Fibroblast of the aortic adventitia (primary cell): ENCODE results near the gene MSLN. TPM values are rescaled to one million over a fixed set of nuclear protein-coding genes. Genes with fewer than 3 reads are reported as not detected.

Source experiments
- DNase-seq: peaks from one replicate; pipeline ENCODE4 v3.0.0-alpha.2; 2010; ENCODE audit warnings: low read depth
- H3K4me3 ChIP-seq: 2 replicates; pipeline ENCODE4 v1.5.1; 2011; ENCODE audit warnings: low read depth, mild to moderate bottlenecking, control low read depth, low read length, moderate library complexity
- small RNA-seq: library from RNA; depleted of rRNA; stranded (forward); fragments of <200 nt; gene quantifications from one replicate; pipeline ENCODE3, GENCODE V24; 2012
- total RNA-seq: library from RNA; depleted of rRNA; stranded (reverse); fragments of >200 nt; gene quantifications from 2 replicates; pipeline ENCODE4 v1.2.3, GENCODE V29; 2012; ENCODE audit warnings: low replicate concordance
- TF ChIP-seq, protein P1 (sequence below): IDR thresholded peaks from 2 replicates; pipeline ENCODE4 v1.5.1; 2011; ENCODE audit warnings: mild to moderate bottlenecking, low read length, control low read depth, inconsistent platforms; ENCODE audit not compliant: insufficient read depth

The MSLN gene
- total RNA-seq, 1 donor = not detected

DNA sequence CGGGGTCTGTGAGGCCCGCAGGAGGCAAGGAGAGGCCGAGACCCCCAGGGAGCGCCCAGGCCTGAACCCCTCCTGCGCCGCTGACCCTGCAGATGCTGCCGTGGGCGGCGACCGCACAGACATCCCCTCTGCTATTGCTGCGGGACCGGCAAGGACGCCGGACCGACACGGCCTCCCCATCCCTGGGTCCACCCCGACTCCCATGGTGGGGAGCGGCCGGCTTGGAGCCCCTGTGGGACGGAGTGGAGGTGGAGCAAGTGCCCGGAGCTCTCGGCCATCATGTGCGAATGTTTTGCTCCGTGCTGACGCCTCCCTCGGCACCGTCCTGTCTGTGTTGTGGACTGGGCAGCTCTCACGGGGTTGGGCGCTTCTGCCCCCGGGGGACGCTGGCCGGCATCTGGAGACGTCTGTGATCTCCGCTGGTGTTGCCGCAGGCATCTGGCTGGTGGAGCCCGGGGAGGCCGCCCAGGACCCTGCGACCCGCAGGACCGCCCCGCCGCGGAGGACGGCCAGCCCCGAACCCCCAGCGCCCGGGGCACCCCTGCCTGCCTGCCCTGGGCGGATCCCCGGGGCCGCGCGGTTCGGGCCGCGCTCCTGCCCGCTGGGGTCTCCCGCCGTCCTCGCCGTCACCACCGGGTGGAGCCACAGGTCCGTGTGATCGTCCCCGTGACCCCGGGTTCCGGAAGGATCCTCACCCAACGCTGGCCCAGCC, 52.8 kb downstream of the MSLN start:
- DNase-seq = peak; percentile 21
- H3K4me3 ChIP-seq = peak overlapping the region; percentile 33
- TF ChIP-seq, protein P1, sequence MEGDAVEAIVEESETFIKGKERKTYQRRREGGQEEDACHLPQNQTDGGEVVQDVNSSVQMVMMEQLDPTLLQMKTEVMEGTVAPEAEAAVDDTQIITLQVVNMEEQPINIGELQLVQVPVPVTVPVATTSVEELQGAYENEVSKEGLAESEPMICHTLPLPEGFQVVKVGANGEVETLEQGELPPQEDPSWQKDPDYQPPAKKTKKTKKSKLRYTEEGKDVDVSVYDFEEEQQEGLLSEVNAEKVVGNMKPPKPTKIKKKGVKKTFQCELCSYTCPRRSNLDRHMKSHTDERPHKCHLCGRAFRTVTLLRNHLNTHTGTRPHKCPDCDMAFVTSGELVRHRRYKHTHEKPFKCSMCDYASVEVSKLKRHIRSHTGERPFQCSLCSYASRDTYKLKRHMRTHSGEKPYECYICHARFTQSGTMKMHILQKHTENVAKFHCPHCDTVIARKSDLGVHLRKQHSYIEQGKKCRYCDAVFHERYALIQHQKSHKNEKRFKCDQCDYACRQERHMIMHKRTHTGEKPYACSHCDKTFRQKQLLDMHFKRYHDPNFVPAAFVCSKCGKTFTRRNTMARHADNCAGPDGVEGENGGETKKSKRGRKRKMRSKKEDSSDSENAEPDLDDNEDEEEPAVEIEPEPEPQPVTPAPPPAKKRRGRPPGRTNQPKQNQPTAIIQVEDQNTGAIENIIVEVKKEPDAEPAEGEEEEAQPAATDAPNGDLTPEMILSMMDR = peak; percentile 56

DNA sequence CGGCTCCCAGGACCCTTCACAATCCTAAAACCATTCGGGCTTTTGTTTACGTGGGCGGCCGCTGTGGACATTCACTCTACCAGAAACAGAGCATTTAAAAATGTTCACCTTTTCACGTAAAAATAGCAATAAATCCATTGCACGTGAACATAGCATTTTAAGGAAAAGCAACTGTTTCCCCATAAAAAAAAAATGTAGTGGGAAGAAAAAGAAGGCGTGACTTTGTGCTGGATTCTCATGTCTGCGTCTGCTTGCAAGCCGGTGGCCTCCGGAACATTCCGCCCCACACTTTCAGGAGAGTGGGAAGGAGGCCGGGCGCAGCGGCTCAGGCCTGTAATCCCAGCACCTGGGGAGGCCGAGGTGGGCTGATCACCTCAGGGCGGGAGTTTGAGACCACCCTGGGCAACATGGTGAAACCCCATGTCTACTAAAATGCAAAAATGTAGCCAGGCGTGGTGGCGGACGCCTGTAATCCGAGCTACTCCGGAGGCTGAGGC, 53.4 kb downstream of the MSLN start:
- no peak for DNase-seq
- TF ChIP-seq, protein P1 = no peak
- H3K4me3 ChIP-seq = no peak overlapping the region

DNA sequence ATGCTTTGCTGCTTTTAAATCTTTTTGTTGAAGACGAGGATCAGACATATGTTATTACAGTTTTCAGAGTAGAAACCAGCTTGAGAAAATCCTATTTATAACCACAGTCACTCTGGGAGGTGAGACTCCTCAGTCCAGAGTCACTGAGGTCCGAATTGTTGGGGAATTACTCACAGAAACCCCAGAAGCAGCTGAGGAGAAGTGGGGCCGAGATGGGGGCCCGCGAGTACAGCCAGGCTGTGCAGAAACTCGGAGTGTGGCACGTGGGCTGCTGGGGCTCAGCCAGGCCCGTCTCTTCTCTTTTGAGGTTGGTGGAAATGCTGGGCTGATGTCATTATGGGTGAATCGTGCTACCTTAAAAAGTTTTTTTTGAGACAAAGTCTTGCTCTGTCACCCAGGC, 54.4 kb downstream of the MSLN start:
- peak; percentile 17 for DNase-seq
- TF ChIP-seq, protein P1 = no peak
- H3K4me3 ChIP-seq = no peak overlapping the region

DNA sequence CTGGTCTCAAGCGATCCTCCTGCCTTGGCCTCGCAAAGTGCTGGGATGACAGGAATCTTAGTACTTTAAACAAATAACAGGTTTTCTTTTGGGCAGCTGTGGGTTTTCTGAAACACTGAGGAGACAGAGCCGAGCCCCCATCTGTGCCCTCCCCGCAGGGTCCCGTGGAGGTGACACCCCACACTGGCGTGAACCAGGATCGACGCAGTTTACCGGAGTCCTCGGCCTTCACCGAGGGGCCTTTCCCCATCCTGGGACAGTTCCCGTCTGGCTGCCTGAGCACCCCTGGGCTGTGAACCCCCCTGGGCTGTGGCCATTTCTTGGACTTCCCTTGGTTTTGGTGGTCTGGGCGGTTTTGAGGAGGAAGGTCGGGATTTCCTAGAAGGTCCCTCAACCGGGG, 55.3 kb downstream of the MSLN start:
- TF ChIP-seq, protein P1 = no peak
- no peak for DNase-seq

DNA sequence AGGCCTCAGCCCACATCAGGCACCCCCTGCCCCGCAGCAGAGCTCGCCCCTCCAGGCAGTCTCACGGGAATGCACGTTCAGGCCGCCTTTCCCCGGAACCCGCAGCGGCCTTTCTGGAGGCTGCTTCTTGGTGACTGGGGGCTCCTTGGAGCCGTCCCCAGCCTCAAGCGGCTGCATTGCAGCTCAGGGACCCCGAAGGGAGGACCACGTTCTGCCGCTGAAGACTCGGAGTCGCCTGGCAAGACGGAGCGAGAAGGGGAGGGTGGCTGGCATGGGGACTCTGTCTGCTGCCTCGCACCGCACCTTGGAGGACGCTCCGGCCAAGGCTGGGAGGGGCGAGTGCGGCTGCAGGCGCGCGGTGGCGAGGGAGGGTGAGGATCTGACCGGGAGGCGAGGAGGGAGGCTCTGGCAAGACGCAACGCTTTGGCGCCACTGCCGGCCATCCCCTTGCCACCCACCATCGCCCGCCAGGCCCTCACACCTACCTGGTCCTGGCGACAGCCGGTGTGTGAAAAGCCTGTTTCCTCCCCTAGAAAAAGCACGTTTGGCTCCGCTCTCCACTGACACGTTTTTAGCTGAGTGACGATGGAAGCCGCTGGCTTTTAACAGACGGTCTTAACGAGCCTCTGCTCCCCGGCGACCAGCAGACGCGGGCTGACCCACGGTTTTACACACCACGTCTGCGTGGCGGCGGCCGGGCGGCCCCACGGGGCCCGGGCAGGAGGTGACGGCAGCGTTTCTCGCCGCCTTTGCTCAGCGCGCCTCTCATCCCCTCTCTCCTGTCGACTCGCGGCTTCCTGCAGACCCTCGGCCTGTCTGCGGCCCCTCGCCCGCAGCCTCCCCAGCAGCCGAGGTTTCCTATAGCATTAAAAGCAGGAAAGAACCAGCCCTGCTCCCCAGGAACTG, 56.7 kb downstream of the MSLN start:
- no peak overlapping the region for H3K4me3 ChIP-seq
- TF ChIP-seq, protein P1 = no peak
- DNase-seq = no peak

More for the DNA sequence above, 55.3 kb downstream of the MSLN start:
- H3K4me3 ChIP-seq = no peak overlapping the region

DNA sequence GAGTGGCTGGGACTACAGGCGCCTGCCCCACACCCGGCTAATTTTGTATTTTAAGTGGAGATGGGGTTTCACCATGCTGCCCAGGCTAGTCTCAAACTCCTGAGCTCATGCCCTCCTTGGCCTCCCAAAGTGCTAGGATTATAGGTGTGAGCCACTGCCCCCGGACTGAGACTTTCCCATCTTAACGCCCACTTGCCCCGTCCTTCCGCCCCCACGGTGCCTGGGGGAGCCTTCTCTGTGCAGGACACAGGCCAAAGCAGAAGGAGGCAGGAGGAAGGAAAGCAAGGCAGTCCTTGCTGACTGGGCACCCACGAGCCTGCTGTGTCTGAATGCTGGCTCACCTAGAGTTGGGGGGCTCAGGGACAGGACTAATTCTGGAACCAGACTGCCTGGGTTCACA, 57.6 kb downstream of the MSLN start:
- H3K4me3 ChIP-seq = no peak overlapping the region
- no peak for DNase-seq
- TF ChIP-seq, protein P1 = no peak

Small RNA genes within 50 kb of the gene (small RNA-seq; reads per million reads assigned to genes)
- gene MIR662 = not detected

Other genes starting within 250 kb of the MSLN start
- 31.6 and 43.9 TPM in 2 replicates for gene CAPN15, start 233.0 kb upstream of the MSLN start, total RNA-seq
- not detected in 2 replicates for gene PRR35, start 200.3 kb upstream of the MSLN start, total RNA-seq
- 2.0 and 2.5 TPM in 2 replicates for gene NHLRC4, start 193.7 kb upstream of the MSLN start, total RNA-seq
- gene PIGQ, start 190.8 kb upstream of the MSLN start, total RNA-seq = 20.7 and 29.1 TPM in 2 replicates
- 12.0 and 14.6 TPM in 2 replicates for gene RAB40C, start 170.7 kb upstream of the MSLN start, total RNA-seq
- gene WFIKKN1, start 129.7 kb upstream of the MSLN start, total RNA-seq = 0.18 and 0.25 TPM in 2 replicates
- gene METTL26, start 124.4 kb upstream of the MSLN start, total RNA-seq = 85.0 and 86.0 TPM in 2 replicates
- 13.3 and 22.4 TPM in 2 replicates for gene MCRIP2, start 118.9 kb upstream of the MSLN start, total RNA-seq
- gene WDR90, start 111.4 kb upstream of the MSLN start, total RNA-seq = 12.7 and 25.0 TPM in 2 replicates
- 24.4 and 34.5 TPM in 2 replicates for gene RHOT2, start 92.6 kb upstream of the MSLN start, total RNA-seq
- gene RHBDL1, start 85.1 kb upstream of the MSLN start, total RNA-seq = 1.6 and 3.2 TPM in 2 replicates
- 88.9 and 112 TPM in 2 replicates for gene STUB1, start 80.3 kb upstream of the MSLN start, total RNA-seq
- 32.0 and 42.8 TPM in 2 replicates for gene JMJD8, start 76.4 kb upstream of the MSLN start, total RNA-seq
- 8.1 and 8.3 TPM in 2 replicates for gene WDR24, start 70.3 kb upstream of the MSLN start, total RNA-seq
- under 0.01 TPM in 1 of 2 replicates, not detected in the other for gene FBXL16, start 54.9 kb upstream of the MSLN start, total RNA-seq
- 30.7 and 38.8 TPM in 2 replicates for gene METRN, start 45.6 kb upstream of the MSLN start, total RNA-seq
- 21.8 and 70.1 TPM in 2 replicates for gene ANTKMT, start 39.6 kb upstream of the MSLN start, total RNA-seq
- 1.1 and 1.8 TPM in 2 replicates for gene CCDC78, start 34.3 kb upstream of the MSLN start, total RNA-seq
- 10.6 and 21.1 TPM in 2 replicates for gene HAGHL, start 33.6 kb upstream of the MSLN start, total RNA-seq
- gene CIAO3, start 19.7 kb upstream of the MSLN start, total RNA-seq = 20.0 and 24.7 TPM in 2 replicates
- gene RPUSD1, start 27.6 kb downstream of the MSLN start, total RNA-seq = 14.5 and 20.3 TPM in 2 replicates
- gene CHTF18, start 27.9 kb downstream of the MSLN start, total RNA-seq = 3.6 and 20.0 TPM in 2 replicates
- not detected in 2 replicates for gene GNG13, start 40.0 kb downstream of the MSLN start, total RNA-seq
- 11.9 and 29.4 TPM in 2 replicates for gene LMF1, start 210.2 kb downstream of the MSLN start, total RNA-seq
- 0.09 and 0.33 TPM in 2 replicates for gene SOX8, start 221.0 kb downstream of the MSLN start, total RNA-seq